Adrenal gland (tissue), 12 donors: ENCODE data around the gene ASB18. TPM values are rescaled to one million over a fixed set of nuclear protein-coding genes. Genes with fewer than 3 reads are reported as not detected.

ENCODE experiments used
- DNase-seq, 7 donors: peaks; one replicate each; pipeline ENCODE4 v3.0.0-alpha.2; 2019 to 2020
- H3K27ac ChIP-seq, 5 donors: fragments of 200-600 bp; sonication (generic) in 4 of 5; 1 replicate in 3 of 5; 2 replicates in 2 of 5; pipeline versions ENCODE4 v1.5.1 to v1.8.0; 2016 to 2020; ENCODE audit warnings: mild to moderate bottlenecking in 1 of 5
- H3K27me3 ChIP-seq: fragments of 200-600 bp; 2 replicates; pipeline ENCODE4 v1.8.0; 2021
- H3K36me3 ChIP-seq, 2 donors: fragments of 200-600 bp; replicated peaks in 1 of 2; 1 replicate in 1 of 2; 2 replicates in 1 of 2; pipeline versions ENCODE4 v1.5.1 to v1.8.0; 2018 to 2022
- H3K4me1 ChIP-seq, 2 donors: fragments of 200-600 bp; replicated peaks in 1 of 2; 1 replicate in 1 of 2; 2 replicates in 1 of 2; pipeline versions ENCODE4 v1.5.1 to v1.8.0; 2018 to 2021
- H3K4me3 ChIP-seq, 4 donors: fragments of 200-600 bp; sonication (generic) in 3 of 4; one replicate each; pipeline ENCODE4 v1.5.1; 2016 to 2018
- H3K9me3 ChIP-seq, 3 donors: fragments of 200-600 bp; sonication (generic) in 1 of 3; replicated peaks in 1 of 3; 1 replicate in 2 of 3; 2 replicates in 1 of 3; pipeline versions ENCODE4 v1.5.1 to v1.8.0; 2016 to 2021
- POLR2A ChIP-seq, 2 donors: fragments of 450-650 bp; IDR thresholded peaks; one replicate each; pipeline ENCODE4 v1.6.1; 2017; ENCODE audit warnings: antibody characterized with exemption in 2 of 2, mild to moderate bottlenecking in 2 of 2, moderate library complexity in 1 of 2
- WGBS, 4 donors: extraction: QIAGEN DNeasy Blood & Tissue Kit in 2 of 4; methylation state at CpG; one replicate each; pipeline versions ENCODE4 v1.1.5 to v1.1.7; 2013 to 2017; 5-methylcytosine and 5-hydroxymethylcytosine counted together
- intact Hi-C, 2 donors: fragments of 100-400 bp; cut with DNase I; formaldehyde crosslinking; loops; one replicate each; pipeline versions ENCODE4 v1.14.1 to v1.15.0; 2022 to 2023
- polyA plus RNA-seq, 3 donors: library from polyadenylated mRNA; stranded (reverse); fragments of 200-250 nt in 2 of 3; fragments of 350-450 nt in 1 of 3; fragmentation: Illumina TruSeq in 1 of 3; extraction: RNeasy Lipid Tissue Mini Kit (QIAGEN cat#74804) in 1 of 3; gene quantifications; one replicate each; pipeline ENCODE4 v1.2.3, GENCODE V29; 2013 to 2014
- total RNA-seq, 9 donors: library from RNA; depleted of rRNA in 4 of 9; stranded (reverse); fragments of >200 nt in 4 of 9; fragments of 120-200 nt in 1 of 9; fragmentation: NEBNext Ultra II Directional in 1 of 9; extraction: Animal tissue kit (Norgen Biotek cat#: 25700) in 1 of 9; gene quantifications; one replicate each; pipeline versions ENCODE4 v1.1.0 to v1.2.4, GENCODE V29; 2013 to 2023
- TF ChIP-seq, protein P1 (sequence below), 6 experiments: fragments of 450-650 bp in 4 of 6; fragments of 200-600 bp in 2 of 6; sonication (generic) in 1 of 6; IDR thresholded peaks; 1 replicate in 5 of 6; 2 replicates in 1 of 6; pipeline versions ENCODE4 v1.5.1 to v1.8.0; 2016 to 2021; ENCODE audit warnings: antibody characterized with exemption in 6 of 6, mild to moderate bottlenecking in 2 of 6, moderate library complexity in 1 of 6
- donor health status: healthy with polysubstance abuse.
- donor health status: Bipolar disorder and iron deficiency.
- donor health status: DM: yes; HTN: yes; CAD: no.
- donor health status: DM: no; HTN: no; CAD: no.
- donor health status: DM: no; HTN: no; CAD: no.
- donor health status: DM: yes; HTN: yes; CAD: no.

The ASB18 gene
- total and polyA plus RNA-seq, 12 donors = not detected

DNA sequence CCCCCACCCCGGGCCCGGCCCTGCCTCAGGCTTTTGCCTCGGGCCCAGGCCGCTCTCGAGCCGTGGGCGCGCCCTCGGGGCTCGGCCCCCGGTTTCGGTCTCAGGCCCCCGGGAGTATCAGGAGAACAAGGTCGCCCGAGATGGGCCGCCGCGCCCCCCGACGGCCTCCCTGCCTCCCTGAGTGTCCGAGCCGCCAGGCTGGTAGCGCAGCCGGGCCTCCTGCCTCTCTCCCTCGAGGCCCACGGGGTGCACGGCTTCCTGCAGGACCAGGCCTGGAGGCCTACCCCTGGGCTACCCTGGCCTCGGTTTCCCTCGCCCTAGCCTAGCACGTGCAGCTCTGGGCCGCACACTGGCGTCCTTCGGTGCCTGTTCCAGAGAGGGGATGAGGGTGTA lies 104.4 kb downstream of the ASB18 start:
- WGBS, 4 donors = 12 to 16% (median 14%) methylated on average over 6 to 33 of the region's 33 CpGs
- intact Hi-C loops = no loop called here
- no peak overlapping the region for H3K4me3 ChIP-seq
- no peaks in the 10 kb centered on the region for H3K36me3 ChIP-seq
- H3K27ac ChIP-seq = no peak overlapping the region
- peaks cover 56% of the 10 kb centered on the region for H3K27me3 ChIP-seq
- DNase-seq = no peak
- peaks cover 0 to 13% of the 10 kb centered on the region in 2 donors for H3K4me1 ChIP-seq
- TF ChIP-seq, protein P1, sequence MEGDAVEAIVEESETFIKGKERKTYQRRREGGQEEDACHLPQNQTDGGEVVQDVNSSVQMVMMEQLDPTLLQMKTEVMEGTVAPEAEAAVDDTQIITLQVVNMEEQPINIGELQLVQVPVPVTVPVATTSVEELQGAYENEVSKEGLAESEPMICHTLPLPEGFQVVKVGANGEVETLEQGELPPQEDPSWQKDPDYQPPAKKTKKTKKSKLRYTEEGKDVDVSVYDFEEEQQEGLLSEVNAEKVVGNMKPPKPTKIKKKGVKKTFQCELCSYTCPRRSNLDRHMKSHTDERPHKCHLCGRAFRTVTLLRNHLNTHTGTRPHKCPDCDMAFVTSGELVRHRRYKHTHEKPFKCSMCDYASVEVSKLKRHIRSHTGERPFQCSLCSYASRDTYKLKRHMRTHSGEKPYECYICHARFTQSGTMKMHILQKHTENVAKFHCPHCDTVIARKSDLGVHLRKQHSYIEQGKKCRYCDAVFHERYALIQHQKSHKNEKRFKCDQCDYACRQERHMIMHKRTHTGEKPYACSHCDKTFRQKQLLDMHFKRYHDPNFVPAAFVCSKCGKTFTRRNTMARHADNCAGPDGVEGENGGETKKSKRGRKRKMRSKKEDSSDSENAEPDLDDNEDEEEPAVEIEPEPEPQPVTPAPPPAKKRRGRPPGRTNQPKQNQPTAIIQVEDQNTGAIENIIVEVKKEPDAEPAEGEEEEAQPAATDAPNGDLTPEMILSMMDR (IDR thresholded peaks at IDR 0.05) = no peak
- no peak for TF ChIP-seq POLR2A (IDR thresholded peaks at IDR 0.05)
- H3K9me3 ChIP-seq = no peaks in the 10 kb centered on the region

DNA sequence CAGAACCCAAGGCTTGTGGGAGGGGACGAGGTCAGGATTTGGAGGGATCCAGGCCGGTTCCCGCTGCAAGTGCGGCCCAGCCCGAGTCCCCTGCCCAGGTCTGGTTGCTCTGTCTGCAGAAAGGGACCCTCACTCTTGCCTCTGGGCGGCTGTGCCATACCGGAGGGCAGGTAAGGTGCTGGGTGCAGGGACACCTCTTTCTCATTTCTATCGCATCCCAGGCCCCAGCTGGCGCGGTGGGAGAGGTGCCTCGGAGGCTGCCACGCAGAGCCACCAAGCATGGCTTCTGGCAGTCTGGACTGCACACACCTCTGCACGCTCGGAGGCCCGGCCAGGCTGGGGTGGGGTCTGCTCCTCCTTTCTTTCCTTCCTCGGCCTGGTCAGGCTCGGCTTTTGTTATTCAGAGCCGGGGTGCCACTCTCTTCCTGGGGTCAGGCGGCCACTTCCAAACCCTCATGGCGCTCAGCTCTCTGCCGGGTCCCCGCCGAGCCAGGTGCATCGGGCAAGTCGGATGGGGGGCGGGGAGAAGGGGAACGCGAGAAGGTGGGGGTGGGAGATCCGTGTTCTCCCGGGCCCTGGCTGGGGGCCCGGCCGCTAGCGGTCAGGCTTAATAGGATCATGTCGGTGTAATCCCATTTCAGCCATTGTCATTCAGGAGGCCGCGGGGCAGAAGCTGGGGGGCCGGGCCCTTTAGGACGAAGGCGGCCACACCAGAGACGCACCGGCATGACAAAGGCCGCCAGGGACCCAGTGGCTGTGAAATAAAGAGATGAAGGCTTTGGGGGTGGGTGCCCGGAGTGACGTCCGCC lies 105.0 kb downstream of the ASB18 start:
- Histone ChIP-seq H3K27me3 (peaks cover 50% of the 10 kb centered on the region), H3K4me3 (no peak overlapping the region), H3K36me3 (no peaks in the 10 kb centered on the region), H3K9me3 (no peaks in the 10 kb centered on the region), H3K4me1 (peaks cover 0 to 7% of the 10 kb centered on the region in 2 donors), H3K27ac (no peak overlapping the region)
- 31 to 36% (median 32%) methylated on average over 24 to 45 of the region's 45 CpGs for WGBS, 4 donors
- TF ChIP-seq, protein P1 (IDR thresholded peaks at IDR 0.05) = no peak
- TF ChIP-seq POLR2A (IDR thresholded peaks at IDR 0.05) = no peak
- intact Hi-C loops = no loop called here
- no peak for DNase-seq

DNA sequence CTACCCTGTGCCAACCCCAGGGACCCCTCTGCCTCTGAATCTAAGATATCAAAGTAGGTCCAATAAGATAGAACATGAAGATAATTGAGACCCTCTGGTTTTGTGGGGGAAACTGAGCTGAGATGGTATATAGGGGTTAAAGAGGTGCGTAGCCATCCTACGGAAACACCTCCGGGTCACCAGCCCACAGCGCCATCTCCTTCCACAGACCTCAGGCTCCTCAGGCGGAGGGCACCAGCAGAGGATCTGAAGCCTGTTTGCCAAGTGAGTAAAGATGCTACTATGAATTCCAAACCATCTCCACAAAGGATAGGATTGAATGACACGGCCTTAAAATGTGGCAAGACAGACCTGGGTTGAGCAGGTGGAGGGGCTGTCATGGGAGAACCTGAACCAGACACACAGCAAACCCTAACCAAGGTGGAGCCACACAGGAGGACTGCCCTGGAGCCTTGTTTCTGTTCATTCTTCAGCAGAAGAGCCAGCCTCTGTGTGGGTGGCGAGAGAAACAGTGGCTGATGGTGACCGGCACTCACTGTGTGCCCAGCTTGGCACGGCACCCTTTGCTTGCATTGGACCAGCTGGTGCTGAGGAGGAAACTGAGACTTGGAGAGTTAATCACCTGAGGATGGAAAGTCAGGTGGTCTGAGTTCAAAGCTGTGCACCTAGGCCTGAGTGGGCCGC lies 106.2 kb downstream of the ASB18 start:
- H3K9me3 ChIP-seq = peaks cover 0 to 3% (median 0%) of the 10 kb centered on the region in 3 donors
- no peak overlapping the region for H3K4me3 ChIP-seq
- no peak for DNase-seq
- TF ChIP-seq POLR2A (IDR thresholded peaks at IDR 0.05) = no peak
- TF ChIP-seq, protein P1 (IDR thresholded peaks at IDR 0.05) = no peak
- H3K4me1 ChIP-seq = no peaks in the 10 kb centered on the region
- no peak overlapping the region for H3K27ac ChIP-seq
- 86 to 93% (median 89%) methylated on average over 9 to 10 of the region's 10 CpGs for WGBS, 4 donors
- intact Hi-C loops = no loop called here
- H3K27me3 ChIP-seq = peaks cover 38% of the 10 kb centered on the region
- H3K36me3 ChIP-seq = no peaks in the 10 kb centered on the region

DNA sequence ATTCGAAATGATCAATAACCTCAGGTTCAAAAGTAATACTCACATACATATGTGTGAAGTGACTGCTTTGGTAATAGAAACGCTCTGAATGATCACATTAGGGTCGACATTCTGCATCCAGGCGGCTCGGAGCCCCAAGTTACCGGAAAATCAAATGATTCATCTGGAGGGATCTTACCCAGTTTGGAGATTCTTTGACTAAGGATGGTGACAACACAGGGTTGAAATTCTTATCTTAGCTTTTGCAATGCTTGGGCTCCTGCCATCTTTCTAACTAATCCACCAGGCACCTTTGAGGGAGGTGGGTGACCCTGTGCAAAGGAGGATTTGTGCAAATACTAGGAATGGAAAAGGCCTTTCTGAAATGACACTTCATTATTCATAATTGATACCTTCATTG lies 106.8 kb downstream of the ASB18 start:
- WGBS, 4 donors = 77 to 92% (median 84%) methylated on average over 6 of the region's 6 CpGs
- Histone ChIP-seq H3K4me3 (no peak overlapping the region), H3K36me3 (no peaks in the 10 kb centered on the region), H3K27me3 (peaks cover 32% of the 10 kb centered on the region), H3K27ac (no peak overlapping the region), H3K9me3 (peaks cover 0 to 3% (median 0%) of the 10 kb centered on the region in 3 donors), H3K4me1 (no peaks in the 10 kb centered on the region)
- intact Hi-C loops = no loop called here
- TF ChIP-seq POLR2A (IDR thresholded peaks at IDR 0.05) = no peak
- TF ChIP-seq, protein P1 (IDR thresholded peaks at IDR 0.05) = no peak
- DNase-seq = no peak
